Muscle of leg (tissue), 11 donors: ENCODE measurements around the gene PDK3. TPM values are rescaled to one million over a fixed set of nuclear protein-coding genes. Genes with fewer than 3 reads are reported as not detected.

Experiments used
- DNase-seq: peaks from one replicate; pipeline ENCODE4 v3.0.0; 2013
- H3K27ac ChIP-seq: one replicate; pipeline ENCODE4 v1.5.1; 2013; ENCODE audit warnings: mild to moderate bottlenecking, low read length, control low read depth
- H3K27me3 ChIP-seq: one replicate; pipeline ENCODE4 v1.6.1; 2013; ENCODE audit warnings: low read length; ENCODE audit not compliant: control insufficient read depth, insufficient read depth
- H3K36me3 ChIP-seq: one replicate; pipeline ENCODE4 v1.6.1; 2013; ENCODE audit warnings: low read length; ENCODE audit not compliant: control insufficient read depth, insufficient read depth
- H3K4me1 ChIP-seq: one replicate; pipeline ENCODE4 v1.6.1; 2013; ENCODE audit warnings: low read length; ENCODE audit not compliant: control insufficient read depth, insufficient read depth
- H3K4me3 ChIP-seq: one replicate; pipeline ENCODE4 v1.5.1; 2013; ENCODE audit warnings: low read length, control low read depth
- H3K9me3 ChIP-seq: replicated peaks from 2 replicates; pipeline ENCODE4 v1.6.1; 2013; ENCODE audit warnings: low read depth, low read length; ENCODE audit not compliant: control insufficient read depth
- WGBS: methylation state at CpG from one replicate; pipeline ENCODE4 v1.1.5; 2013; ENCODE audit warnings: missing lambda C conversion rate; ENCODE audit not compliant: insufficient coverage; 5-methylcytosine and 5-hydroxymethylcytosine counted together
- polyA plus RNA-seq, 8 donors: library from polyadenylated mRNA; unstranded; fragments of 120-200 nt; gene quantifications; one replicate each; pipeline versions ENCODE4 v1.2.1 to v1.2.3, GENCODE V29; 2013; ENCODE audit warnings: inconsistent platforms in 1 of 8, low replicate concordance in 1 of 8; ENCODE audit not compliant: insufficient read length in 8 of 8, insufficient read depth in 1 of 8
- total RNA-seq: library from RNA; stranded (reverse); fragments of 120-200 nt; gene quantifications from one replicate; pipeline ENCODE4 v1.2.4, GENCODE V29; 2013

The PDK3 gene
- total and polyA plus RNA-seq, 9 donors = 1.6 to 5.6 (median 2.4) TPM

- Histone ChIP-seq H3K27me3 (peaks cover 11% of the 10 kb centered on the region), H3K9me3 (no peaks in the 10 kb centered on the region), H3K4me1 (peaks cover 2% of the 10 kb centered on the region), H3K27ac (peak overlapping the region; percentile 65), H3K4me3 (no peak overlapping the region), H3K36me3 (no peaks in the 10 kb centered on the region)
- DNase-seq = peak; percentile 75
- 59% methylated on average over 6 of the region's 8 CpGs for WGBS
These were observed 29.6 kb downstream of the PDK3 start for GRCh38 chrX:24494647-24495075.

- H3K4me1 ChIP-seq = peaks cover 2% of the 10 kb centered on the region
- DNase-seq = no peak
- no peak overlapping the region for H3K4me3 ChIP-seq
- H3K9me3 ChIP-seq = no peaks in the 10 kb centered on the region
- no peak overlapping the region for H3K27ac ChIP-seq
- WGBS = 82% methylated on average over 2 of the region's 6 CpGs
- H3K36me3 ChIP-seq = no peaks in the 10 kb centered on the region
- H3K27me3 ChIP-seq = peaks cover 14% of the 10 kb centered on the region
These were observed 30.6 kb downstream of the PDK3 start for GRCh38 chrX:24495700-24496099.

GRCh38 chrX:24498181-24498580, 33.1 kb downstream of the PDK3 start:
- Histone ChIP-seq H3K9me3 (no peaks in the 10 kb centered on the region), H3K4me3 (no peak overlapping the region), H3K4me1 (peaks cover 2% of the 10 kb centered on the region), H3K27ac (no peak overlapping the region), H3K36me3 (no peaks in the 10 kb centered on the region), H3K27me3 (peaks cover 17% of the 10 kb centered on the region)
- peak; percentile 58 for DNase-seq
- 56% methylated on average over 4 of the region's 5 CpGs for WGBS

GRCh38 chrX:24498975-24499374, 33.9 kb downstream of the PDK3 start:
- peaks cover 13% of the 10 kb centered on the region for H3K27me3 ChIP-seq
- H3K4me1 ChIP-seq = peaks cover under 1% of the 10 kb centered on the region
- DNase-seq = peak; percentile 27
- H3K27ac ChIP-seq = no peak overlapping the region
- no peaks in the 10 kb centered on the region for H3K36me3 ChIP-seq
- no peak overlapping the region for H3K4me3 ChIP-seq
- no CpG with 5 or more reads among the region's 2 CpGs for WGBS
- no peaks in the 10 kb centered on the region for H3K9me3 ChIP-seq

- Histone ChIP-seq H3K9me3 (no peaks in the 10 kb centered on the region), H3K4me3 (no peak overlapping the region), H3K27ac (no peak overlapping the region), H3K36me3 (no peaks in the 10 kb centered on the region), H3K27me3 (peaks cover 11% of the 10 kb centered on the region), H3K4me1 (no peaks in the 10 kb centered on the region)
- no CpG with 5 or more reads among the region's 1 CpG for WGBS
- no peak for DNase-seq
These were observed 41.0 kb downstream of the PDK3 start for GRCh38 chrX:24506082-24506481.

- WGBS = no CpG with 5 or more reads among the region's 8 CpGs
- Histone ChIP-seq H3K9me3 (no peaks in the 10 kb centered on the region), H3K27me3 (peaks cover 9% of the 10 kb centered on the region), H3K36me3 (no peaks in the 10 kb centered on the region), H3K27ac (no peak overlapping the region), H3K4me3 (no peak overlapping the region), H3K4me1 (no peaks in the 10 kb centered on the region)
- no peak for DNase-seq
These were observed 43.3 kb downstream of the PDK3 start for GRCh38 chrX:24508375-24508774.

- Histone ChIP-seq H3K9me3 (no peaks in the 10 kb centered on the region), H3K27me3 (peaks cover 4% of the 10 kb centered on the region), H3K4me3 (no peak overlapping the region), H3K4me1 (no peaks in the 10 kb centered on the region), H3K36me3 (no peaks in the 10 kb centered on the region), H3K27ac (no peak overlapping the region)
- 56% methylated on average over 3 of the region's 5 CpGs for WGBS
- no peak for DNase-seq
These were observed 48.3 kb downstream of the PDK3 start for GRCh38 chrX:24513416-24513815.

GRCh38 chrX:24515447-24515846, 50.4 kb downstream of the PDK3 start:
- Histone ChIP-seq H3K4me1 (no peaks in the 10 kb centered on the region), H3K27me3 (peaks cover 4% of the 10 kb centered on the region), H3K4me3 (no peak overlapping the region), H3K9me3 (no peaks in the 10 kb centered on the region), H3K36me3 (no peaks in the 10 kb centered on the region), H3K27ac (no peak overlapping the region)
- no CpG with 5 or more reads among the region's 4 CpGs for WGBS
- peak; percentile 63 for DNase-seq

- peaks cover 5% of the 10 kb centered on the region for H3K27me3 ChIP-seq
- WGBS = no CpG with 5 or more reads among the region's 2 CpGs
- no peak overlapping the region for H3K4me3 ChIP-seq
- H3K36me3 ChIP-seq = no peaks in the 10 kb centered on the region
- no peaks in the 10 kb centered on the region for H3K9me3 ChIP-seq
- no peaks in the 10 kb centered on the region for H3K4me1 ChIP-seq
- H3K27ac ChIP-seq = no peak overlapping the region
- no peak for DNase-seq
These were observed 55.4 kb downstream of the PDK3 start for GRCh38 chrX:24520472-24520871.

- Histone ChIP-seq H3K9me3 (no peaks in the 10 kb centered on the region), H3K27ac (no peak overlapping the region), H3K36me3 (no peaks in the 10 kb centered on the region), H3K4me1 (no peaks in the 10 kb centered on the region), H3K4me3 (no peak overlapping the region), H3K27me3 (peaks cover 12% of the 10 kb centered on the region)
- WGBS = no CpG with 5 or more reads among the region's 2 CpGs
- DNase-seq = no peak
These were observed 60.4 kb downstream of the PDK3 start for GRCh38 chrX:24525455-24525854.

GRCh38 chrX:24526616-24527015, 61.5 kb downstream of the PDK3 start:
- Histone ChIP-seq H3K4me1 (no peaks in the 10 kb centered on the region), H3K27me3 (peaks cover 10% of the 10 kb centered on the region), H3K9me3 (no peaks in the 10 kb centered on the region), H3K36me3 (no peaks in the 10 kb centered on the region), H3K4me3 (no peak overlapping the region), H3K27ac (no peak overlapping the region)
- DNase-seq = peak; percentile 49
- no CpG with 5 or more reads among the region's 2 CpGs for WGBS
